CMK (cell line): Measurements from ENCODE around the gene ATG5.
"Not testable (repeated sequence)": the region's sequence is repeated elsewhere in the genome, so short reads cannot be mapped to it uniquely, and the experiment has no call there.

Experiments used
- DNase-seq: peaks from one replicate; pipeline ENCODE4 v3.0.0-alpha.2; 2010; ENCODE audit warnings: low read depth

ATG5 gene

DNA sequence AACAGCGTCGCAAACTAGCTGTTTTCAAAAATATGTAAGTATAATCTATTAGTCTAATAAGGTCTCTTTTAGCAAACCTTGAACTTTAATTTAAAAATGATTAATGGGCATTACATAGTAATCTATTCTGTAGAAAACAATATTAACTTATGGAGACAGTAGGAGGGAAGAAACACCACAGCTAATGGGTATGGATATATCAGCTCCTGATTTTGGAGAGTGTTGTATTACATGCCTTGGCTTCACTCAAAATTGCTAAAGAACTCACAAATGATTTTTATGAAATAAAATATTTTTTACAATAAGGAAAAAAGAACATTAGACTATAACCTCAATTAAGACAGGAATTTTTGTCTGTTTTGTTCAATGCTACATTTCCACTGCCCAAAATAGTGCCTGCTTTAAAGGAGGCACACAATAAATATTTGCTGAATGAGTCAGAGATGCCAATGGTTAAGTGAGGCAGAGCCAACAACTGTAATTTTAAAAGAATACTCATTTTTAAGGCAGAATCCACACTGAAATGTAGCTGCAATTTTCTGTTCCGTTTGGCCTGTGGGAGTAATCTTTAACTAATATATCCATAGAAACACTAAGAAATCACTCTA, 15.7 kb downstream of the ATG5 start:
- DNase-seq = no peak

DNA sequence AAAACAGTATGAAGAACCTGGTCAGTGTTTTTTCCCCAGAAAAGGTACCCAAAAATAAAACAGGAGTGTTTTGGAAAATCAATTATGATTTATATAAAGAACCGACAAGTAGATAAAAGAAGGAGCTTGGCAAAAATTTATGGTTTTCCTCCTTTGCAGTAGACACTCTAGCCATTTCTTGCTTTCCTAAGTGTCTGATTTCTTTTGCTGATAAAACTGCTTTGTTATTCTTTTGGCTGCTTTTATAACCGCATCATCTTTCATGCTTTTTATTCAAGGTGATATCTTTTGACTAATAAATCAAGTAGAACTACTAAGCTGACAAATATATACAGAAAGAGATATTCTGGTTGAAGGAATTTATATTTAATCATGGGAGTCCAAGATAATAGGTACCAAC, 16.6 kb downstream of the ATG5 start:
- DNase-seq = no peak

DNA sequence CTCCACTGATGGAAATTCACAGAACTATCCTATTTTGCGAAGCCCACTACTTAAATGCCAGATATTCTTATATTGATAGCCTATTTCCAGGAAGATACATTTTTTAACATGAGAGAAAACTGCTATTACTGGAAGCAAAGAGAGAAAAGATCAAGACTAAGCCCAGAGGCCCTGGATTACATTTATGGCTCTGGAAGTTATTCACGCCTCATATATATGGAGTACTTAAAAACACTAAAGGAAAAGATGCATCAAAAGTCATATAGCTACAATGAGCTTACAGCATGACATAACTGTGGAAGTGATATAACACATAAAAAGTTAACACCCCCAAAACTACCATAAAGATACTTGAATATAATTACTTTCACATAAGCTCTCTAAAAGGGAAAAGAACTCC, 19.8 kb downstream of the ATG5 start:
- DNase-seq = no peak

DNA sequence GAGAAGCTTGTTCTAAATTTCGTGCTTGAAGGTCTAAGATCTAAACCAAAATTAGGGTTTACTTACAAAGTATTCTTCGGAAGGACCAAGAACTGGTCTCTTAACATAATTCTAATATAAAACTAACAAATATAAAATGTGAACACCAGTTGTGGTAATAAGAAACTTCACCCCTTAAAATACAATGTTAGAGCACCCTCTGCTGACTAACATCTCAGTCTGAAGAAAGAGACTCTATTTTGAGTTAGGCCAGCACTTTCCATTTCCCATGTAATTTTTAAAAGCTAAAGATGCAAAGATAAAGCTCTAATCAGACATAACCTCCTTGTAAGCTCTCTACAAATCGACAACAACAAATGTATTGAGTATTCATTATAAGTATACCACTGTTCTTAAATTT, 24.6 kb downstream of the ATG5 start:
- DNase-seq = no peak

DNA sequence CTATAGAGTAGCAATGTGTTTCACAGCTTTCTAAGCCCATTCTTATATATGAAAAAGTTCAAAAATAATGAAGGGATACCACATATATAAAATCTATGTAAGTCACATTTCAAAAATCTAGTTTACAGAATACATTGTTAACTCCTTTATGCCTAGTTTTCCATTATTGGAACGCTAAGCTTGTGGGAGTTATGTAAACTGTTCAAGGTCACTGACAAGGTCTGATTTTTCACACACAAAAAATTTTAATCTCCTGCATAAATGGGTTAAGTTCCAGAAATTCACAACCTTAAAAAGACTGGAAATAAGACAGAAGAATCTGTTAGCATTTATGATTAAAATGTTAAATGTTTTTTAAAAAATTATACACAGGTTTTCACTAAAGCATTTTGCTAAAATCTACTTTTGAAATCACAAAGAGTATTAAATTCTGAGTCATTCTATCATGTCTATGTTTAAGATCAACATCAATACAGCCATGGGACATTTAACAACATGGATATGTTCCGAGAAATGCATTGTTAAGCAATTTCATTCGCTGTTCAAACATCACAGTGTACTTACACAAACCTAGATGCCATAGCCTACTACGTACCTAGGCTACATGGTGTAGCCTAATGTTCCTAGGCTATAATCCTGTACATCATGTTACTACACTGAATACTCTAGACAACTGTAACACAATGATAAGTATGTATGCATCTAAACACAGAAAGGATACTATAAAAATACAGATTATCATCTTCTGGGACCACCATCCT, 25.4 kb downstream of the ATG5 start:
- DNase-seq = no peak

DNA sequence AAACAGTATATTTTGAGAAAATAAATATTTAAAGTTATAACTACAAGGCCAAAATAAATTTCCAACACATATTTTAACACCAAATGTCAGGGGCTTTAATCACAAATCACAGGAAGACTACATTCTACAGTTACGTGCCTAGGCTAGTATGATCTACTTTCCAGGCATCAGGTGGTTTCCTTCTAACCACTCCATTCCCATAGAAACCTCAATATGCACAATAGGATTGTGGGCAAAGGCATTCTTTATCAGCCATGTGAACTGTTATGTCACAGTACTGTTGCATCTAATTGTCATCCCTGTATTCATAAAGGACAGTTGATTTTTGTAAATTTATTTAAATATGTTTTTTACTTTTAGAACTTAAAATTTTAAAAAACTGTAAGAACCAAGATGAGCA, 32.4 kb downstream of the ATG5 start:
- DNase-seq = no peak

DNA sequence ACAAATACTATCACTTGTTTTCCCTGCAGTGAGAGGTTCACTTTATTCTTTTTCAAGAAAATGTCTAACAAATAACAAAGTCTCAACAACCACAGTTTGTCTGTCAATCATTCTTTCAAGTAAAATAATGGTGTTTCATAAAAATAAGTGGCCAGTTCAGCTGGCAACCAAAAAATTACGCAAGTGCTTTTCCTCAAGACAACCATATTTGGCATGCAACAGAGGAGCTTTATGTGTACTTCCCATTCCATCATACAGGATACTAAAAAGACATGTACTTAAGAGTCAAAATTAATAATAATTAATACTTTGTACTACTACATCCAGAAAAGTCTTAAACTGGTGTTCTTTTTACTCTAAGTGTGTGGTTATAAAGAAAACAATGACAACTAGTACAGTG, 34.6 kb downstream of the ATG5 start:
- no peak for DNase-seq

DNA sequence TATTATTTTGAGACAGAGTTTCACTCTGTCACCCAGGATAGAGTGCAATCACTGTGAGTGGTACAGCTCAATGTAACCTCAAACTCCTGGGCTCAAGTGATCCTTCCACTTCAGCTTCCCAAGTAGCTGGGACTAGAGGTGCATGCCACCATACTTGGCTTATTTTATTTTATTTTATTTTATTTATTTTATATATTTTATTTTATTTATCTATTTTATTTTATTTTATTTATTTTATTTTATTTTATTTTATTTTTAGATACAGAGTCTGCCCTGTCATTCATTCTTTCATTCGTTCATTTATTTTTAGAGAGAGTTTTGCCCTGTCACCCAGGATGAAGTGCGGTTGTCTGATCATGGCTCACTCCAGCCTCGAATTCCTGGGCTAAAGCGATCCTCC, 35.5 kb downstream of the ATG5 start:
- no peak for DNase-seq

DNA sequence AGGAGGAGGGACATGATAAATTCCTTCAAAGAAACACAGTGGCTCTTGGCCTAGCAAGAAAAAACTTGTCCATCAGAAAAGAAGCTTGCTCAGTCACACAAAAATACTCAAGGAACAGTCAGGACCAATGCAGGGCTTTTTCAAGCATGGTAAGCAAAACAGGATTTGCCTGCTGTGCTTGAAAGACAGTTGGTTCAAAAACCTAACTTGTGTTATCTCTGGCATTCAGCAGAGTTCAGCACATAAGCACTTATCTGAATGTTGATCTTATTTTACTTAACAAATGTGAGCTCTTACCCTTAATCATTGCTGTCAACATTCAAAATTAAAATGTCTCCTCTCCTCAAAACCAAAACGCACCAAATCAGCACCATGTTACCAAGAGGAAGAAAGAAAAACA, 38.3 kb downstream of the ATG5 start:
- peak; percentile 5 for DNase-seq

DNA sequence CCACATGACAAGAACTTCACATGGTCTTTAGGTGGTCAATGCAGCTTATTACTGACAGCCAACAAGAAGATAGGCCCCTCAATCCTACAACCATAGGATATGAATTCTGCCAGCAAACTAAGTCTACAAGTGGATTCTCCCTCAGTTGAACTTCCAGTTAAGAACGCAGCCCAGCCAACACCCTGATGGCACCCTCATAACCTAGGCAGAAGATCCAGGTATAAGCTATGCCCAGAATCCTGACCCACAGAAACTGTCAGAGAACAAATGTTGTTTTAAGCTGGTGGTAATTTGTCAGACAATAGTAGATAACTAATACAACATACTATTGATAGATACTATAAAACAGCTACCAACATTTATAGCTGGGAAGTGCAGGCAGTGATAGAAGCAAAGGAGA, 38.8 kb downstream of the ATG5 start:
- no peak for DNase-seq

DNA sequence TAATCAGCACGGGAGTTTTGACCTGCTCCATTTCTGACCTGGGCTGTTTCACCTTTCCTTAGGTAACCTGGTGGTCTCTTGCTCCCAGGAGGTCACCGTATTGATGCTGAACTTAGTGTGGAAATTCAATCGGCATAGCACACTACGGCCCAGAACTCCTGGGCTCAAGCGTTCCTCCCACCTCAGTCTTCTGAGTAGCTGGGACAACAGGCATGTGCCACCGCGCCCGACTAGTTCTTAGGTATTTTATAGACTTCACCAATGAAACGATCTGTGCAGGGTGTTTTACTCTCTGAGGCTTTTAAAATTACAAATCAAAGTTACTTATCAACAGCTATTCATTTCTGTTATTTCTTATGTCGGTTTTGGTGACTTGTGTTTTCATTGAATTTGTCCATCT, 42.1 kb downstream of the ATG5 start:
- DNase-seq = no peak

DNA sequence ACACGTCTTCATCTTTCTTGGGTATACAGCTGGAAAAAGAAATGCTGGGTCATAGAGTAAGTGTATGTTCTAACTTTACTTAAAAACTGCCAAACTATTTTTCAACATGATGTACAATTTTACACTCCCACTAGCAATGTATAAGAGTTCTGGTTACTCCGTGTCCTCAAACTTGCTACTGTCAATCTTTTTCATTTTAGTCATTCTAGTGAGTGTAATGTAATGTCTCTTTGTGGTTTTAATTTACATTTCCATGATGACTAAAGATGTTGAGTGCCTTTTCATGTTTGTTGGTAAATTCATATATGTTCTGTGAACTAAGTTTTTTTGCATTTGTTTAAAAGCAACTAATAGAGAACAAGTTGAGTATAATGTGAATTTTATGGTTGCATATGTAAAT, 43.9 kb downstream of the ATG5 start:
- no peak for DNase-seq

DNA sequence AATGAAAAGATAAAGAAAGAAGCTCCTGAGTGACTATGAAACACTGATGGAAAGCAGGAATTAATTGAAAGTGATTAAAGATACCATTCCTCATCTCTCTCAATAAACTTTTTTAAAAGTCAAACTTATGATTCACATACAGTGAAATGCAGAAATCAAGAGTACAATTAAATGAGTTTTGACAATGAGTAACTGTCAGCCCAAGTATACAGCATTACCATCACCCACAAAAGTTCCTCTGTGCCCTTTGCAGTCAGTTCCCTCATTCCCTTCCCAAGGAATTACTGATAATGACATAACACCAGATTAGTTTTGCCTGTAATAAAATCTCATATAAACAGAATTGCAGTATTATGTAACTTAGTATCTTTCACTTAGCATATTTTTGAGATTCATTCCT, 44.5 kb downstream of the ATG5 start:
- DNase-seq = no peak

DNA sequence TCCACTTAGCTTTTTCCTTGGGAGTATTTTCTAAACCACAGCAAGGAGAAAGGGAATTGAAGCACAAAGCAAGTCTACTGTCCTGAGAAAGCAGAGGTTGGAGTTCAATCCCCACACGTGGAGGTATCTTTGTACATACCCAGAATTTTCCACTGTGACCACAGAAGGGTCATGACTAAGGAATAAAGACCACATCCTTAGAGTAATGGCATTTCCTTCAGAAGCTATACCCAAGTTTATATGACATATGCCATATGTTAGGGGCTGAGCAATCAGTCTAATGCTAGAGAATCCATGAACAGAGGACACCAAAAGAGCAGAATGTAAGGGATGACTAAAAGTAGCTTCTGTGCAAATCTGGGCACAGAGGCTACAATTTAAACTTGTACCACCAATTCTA, 46.4 kb downstream of the ATG5 start:
- no peak for DNase-seq

DNA sequence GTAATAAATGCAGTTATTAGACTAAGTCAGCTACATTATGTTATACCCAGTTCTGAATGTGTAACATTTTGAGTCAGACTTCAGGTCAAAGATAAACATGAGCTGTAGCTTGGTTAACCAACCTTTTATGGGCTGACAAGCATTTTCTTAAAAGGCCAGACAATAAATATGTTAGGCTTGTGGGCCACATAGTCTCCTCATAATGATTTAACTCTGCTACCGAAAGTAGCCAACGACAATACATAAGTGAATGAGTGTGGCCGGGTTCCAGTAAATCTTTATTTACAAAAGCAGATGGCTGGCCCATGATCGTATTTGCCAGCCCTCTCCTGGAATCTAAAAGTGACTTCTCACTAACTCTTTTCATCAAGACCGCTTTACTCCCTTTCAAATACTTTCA, 49.9 kb downstream of the ATG5 start:
- DNase-seq = no peak

DNA sequence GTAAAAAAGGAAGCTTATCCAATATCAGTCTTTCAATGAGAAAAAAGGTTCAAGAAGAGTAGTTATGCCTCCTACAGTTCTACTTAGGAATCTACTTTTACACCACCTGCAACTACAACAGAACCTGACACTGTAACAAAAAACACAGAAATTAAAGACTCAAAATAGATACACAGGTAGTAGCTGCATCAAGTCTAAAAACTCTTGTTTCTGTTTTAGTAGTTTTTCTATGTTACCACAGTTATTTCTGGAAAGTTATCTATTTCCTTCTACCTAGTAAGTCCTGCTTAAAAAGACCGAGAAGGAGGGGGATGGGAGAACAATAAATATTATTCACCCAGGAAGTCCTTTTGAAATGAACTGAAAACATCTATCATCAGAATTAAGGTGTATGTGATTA, 52.5 kb downstream of the ATG5 start:
- DNase-seq = no peak

DNA sequence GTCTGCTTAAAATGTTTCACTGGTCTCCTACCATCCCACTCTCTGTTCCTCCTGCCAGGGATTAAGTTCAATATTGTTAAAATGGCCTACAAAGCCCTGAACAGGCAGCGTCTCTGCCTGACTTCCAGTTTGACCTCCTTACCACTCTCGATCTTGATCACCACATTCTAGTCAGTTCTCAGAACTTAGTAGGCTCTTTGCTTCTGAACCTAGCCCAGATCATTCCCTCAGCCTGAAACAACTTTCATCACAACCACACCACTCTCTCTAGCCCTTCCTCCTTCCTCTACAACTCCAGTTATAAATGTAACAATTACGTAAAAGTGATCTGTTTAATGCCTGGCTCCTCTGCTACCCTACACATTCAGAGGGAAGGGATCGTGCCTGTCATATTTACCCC, 53.3 kb downstream of the ATG5 start:
- DNase-seq = no peak

DNA sequence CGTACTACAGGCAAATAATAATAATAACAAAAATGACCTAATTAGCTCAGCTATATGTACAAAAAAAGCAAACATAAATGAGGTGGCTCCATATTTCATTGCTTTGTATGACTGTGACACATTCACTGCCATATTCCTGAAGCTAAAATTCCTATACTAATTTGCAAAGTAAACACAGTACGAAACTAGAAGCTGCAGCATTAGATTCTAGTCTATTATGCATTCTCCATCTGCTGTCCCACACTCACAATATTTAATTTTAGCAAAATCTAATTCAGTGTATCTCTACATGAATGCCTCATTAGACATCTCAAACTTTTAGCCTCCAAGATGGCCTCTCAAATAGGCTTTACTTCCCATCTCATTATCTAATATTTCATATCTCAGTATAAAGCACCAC, 55.1 kb downstream of the ATG5 start:
- DNase-seq = no peak

DNA sequence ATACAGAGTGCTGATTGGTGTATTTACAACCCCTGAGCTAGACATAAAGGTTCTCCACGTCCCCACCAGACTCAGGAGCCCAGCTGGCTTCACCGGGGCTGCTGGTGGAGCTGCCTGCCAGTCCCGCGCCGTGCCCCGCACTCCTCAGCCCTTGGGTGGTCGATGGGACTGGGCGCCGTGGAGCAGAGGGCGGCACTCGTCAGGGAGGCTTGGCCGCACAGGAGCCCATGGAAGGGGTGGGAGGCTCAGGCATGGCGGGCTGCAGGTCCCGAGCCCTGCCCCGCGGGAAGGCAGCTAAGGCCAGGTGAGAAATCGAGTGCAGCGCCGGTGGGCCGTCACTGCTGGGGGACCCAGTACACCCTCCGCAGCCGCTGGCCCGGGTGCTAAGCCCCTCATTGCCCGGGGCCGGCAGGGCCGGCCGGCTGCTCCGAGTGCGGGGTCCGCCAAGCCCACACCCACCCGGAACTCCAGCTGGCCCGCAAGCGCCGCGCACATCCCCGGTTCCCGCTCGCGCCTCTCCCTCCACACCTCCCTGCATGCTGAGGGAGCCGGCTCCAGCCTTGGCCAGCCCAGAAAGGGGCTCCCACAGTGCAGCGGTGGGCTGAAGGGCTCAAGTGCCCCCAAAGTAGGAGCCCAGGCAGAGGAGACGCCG, 56.2 kb downstream of the ATG5 start:
- not testable (repeated sequence) for DNase-seq

DNA sequence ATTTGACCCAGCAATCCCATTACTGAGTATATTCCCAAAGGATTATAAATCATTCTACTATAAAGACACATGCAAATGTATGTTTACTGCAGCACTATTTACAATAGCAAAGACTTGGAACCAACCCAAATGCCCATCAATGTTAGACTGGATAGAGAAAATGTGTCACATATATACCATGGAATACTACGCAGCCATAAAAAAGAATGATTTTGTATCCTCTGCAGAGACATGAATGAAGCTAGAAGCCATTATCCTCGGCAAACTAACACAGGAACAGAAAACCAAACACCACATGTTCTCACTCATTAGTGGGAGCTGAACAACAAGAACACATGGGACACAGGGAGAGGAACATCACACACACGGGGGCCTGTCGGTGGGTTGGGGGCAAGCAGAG, 57.1 kb downstream of the ATG5 start:
- DNase-seq = not testable (repeated sequence)

DNA sequence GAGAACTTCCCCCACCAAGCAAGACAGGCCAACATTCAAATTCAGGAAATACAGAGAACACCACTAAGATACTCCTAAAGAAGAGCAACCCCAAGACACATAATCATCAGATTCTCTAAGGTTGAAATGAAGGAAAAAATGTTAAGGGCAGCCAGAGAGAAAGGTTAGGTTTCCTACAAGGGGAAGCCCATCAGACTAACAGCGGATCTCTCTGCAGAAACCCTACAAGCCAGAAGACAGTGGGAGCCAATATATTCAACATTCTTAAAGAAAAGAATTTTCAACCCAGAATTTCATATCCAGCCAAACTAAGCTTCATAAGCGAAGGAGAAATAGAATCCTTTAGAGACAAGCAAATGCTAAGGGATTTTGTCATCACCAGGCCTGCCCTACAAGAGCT, 61.1 kb downstream of the ATG5 start:
- not testable (repeated sequence) for DNase-seq

DNA sequence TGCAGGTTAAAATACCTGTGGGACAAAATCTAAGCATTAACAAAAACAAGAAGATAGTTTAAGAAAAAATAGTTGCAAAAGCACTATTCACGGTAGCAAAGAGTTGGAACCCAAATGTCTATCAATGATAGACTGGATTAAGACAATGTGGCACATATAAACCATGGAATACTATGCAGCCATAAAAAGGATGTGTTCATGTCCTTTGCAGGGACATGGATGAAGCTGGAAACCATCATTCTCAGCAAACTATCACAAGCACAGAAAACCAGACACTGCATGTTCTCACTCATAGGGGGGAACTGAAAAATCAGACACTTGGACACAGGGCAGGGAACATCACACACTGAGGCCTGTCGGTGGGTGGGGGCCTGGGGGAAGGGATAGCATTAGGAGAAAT, 65.8 kb downstream of the ATG5 start:
- not testable (repeated sequence) for DNase-seq

DNA sequence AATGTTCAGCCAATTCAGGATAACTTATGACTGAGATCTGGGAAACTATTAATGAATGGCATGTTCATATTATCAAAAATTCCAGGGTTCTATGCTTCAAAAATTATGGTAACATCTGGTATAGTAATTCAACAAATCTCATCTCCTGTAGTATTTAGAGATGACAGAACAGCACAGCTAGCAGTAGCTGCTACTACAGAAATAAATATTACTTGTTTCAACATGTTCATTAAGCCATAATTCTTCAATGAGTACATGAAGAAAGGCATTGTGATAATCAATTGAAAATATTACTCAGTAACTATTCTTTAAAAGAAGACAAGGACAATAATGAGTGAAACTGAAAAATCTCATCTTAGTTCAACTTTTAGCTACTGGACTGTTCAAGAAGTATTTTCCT, 66.8 kb downstream of the ATG5 start:
- no peak for DNase-seq

DNA sequence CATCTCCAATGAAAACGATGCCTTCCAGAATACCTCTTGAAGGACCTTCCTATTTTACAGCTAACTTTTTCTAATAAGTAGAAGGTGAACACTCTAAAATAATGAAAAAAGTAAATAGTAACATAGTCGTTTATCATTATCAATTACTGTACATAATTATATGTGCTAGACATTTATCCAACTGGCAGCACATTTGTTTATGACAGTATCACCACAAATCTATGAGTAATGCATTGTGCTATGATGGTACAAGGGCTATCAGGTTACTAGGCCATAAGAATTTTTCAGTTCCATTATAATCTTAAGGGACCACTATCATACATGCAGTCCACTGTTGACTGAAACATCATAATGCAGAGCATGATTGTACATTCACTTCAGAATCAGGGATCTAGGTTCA, 68.4 kb downstream of the ATG5 start:
- no peak for DNase-seq
